ENCODE results near the gene IZUMO1R. TPM values are rescaled to one million over a fixed set of nuclear protein-coding genes. Genes with fewer than 3 reads are reported as not detected.

Gene IZUMO1R
- polyA plus RNA-seq, 1 of the 3 experiments (the other 2 are of a cell fraction): 0.43 TPM

GRCh38 chr11:94332814-94333213 lies 28.4 kb downstream of the IZUMO1R start:
- Histone ChIP-seq H3K9me3 (no peaks in the 10 kb centered on the region), H2AFZ (ENCODE audit: low read depth) (no peak overlapping the region), H4K20me1 (ENCODE audit: insufficient read depth) (no peaks in the 10 kb centered on the region), H3K4me3 (ENCODE audit: low read depth in 2 of 2, low read length in 1 of 2) (no peak overlapping the region), H3K4me2 (no peak overlapping the region), H3F3A (replicated peaks; ENCODE audit: insufficient read depth) (no peaks in the 10 kb centered on the region), H3K4me1 (ENCODE audit: control insufficient read depth in 1 of 2, insufficient read depth in 2 of 2, low read depth in 1 of 2, low read length in 1 of 2) (no peaks in the 10 kb centered on the region), H3K27me3 (ENCODE audit: insufficient read depth) (no peaks in the 10 kb centered on the region), H3K79me2 (ENCODE audit: insufficient read depth) (no peaks in the 10 kb centered on the region), H3K27ac (ENCODE audit: low read depth in 2 of 2, low read length in 1 of 2) (no peak overlapping the region), H3K9ac (no peak overlapping the region), H3K36me3 (replicated peaks in 1 of 2; ENCODE audit: control insufficient read depth in 1 of 2, insufficient read depth in 2 of 2, low read length in 1 of 2) (no peaks in the 10 kb centered on the region), H3K9me2 (no peaks in the 10 kb centered on the region)
- POLR2A ChIA-PET: no interaction called here
- DNase-seq: no peak
- no peak for TF ChIP-seq USF2 (IDR thresholded peaks at IDR 0.05; ENCODE audit: borderline replicate concordance, low read depth, low read length)
- no peak for TF ChIP-seq REST (IDR thresholded peaks at IDR 0.05; ENCODE audit: low read depth, low read length)
- TF ChIP-seq CTCF (IDR thresholded peaks at IDR 0.05): no peak
- no peak for TF ChIP-seq RXRA (IDR thresholded peaks at IDR 0.05; ENCODE audit: borderline replicate concordance, low read depth)
- TF ChIP-seq POLR2AphosphoS5 (IDR thresholded peaks at IDR 0.05; ENCODE audit: low read depth, low read length): no peak
- TF ChIP-seq RCOR1 (IDR thresholded peaks at IDR 0.05; ENCODE audit: low read length): no peak
- no peak for TF ChIP-seq EP300 (IDR thresholded peaks at IDR 0.05; ENCODE audit: borderline replicate concordance in 1 of 2, low read depth in 1 of 2, low read length in 1 of 2)
- TF ChIP-seq SIN3A (IDR thresholded peaks at IDR 0.05; ENCODE audit: borderline replicate concordance, low read depth, low read length): no peak
- CTCF ChIA-PET: interaction anchor here (1.8 kb wide), 1 partner anchor 11 kb away, joined by 5 read pairs; no protein-coding TSS in a partner anchor

- no peak overlapping the region for H3K4me3 ChIP-seq (ENCODE audit: low read depth in 2 of 2, low read length in 1 of 2)
- H3K9ac ChIP-seq: no peak overlapping the region
- no peaks in the 10 kb centered on the region for H4K20me1 ChIP-seq (ENCODE audit: insufficient read depth)
- POLR2A ChIA-PET: no interaction called here
- H3K9me2 ChIP-seq: no peaks in the 10 kb centered on the region
- no peak overlapping the region for H3K4me2 ChIP-seq
- 40% methylated on average over 6 of the region's 6 CpGs for WGBS (ENCODE audit: low lambda C conversion rate)
- H3K4me1 ChIP-seq (ENCODE audit: control insufficient read depth in 1 of 2, insufficient read depth in 2 of 2, low read depth in 1 of 2, low read length in 1 of 2): no peaks in the 10 kb centered on the region
- DNase-seq: no peak
- no peaks in the 10 kb centered on the region for H3K79me2 ChIP-seq (ENCODE audit: insufficient read depth)
- H3F3A ChIP-seq (replicated peaks; ENCODE audit: insufficient read depth): no peaks in the 10 kb centered on the region
- H3K36me3 ChIP-seq (replicated peaks in 1 of 2; ENCODE audit: control insufficient read depth in 1 of 2, insufficient read depth in 2 of 2, low read length in 1 of 2): no peaks in the 10 kb centered on the region
- H3K27ac ChIP-seq (ENCODE audit: low read depth in 2 of 2, low read length in 1 of 2): no peak overlapping the region
- H2AFZ ChIP-seq (ENCODE audit: low read depth): no peak overlapping the region
- H3K9me3 ChIP-seq: no peaks in the 10 kb centered on the region
- no peaks in the 10 kb centered on the region; the same call in 1 of the 2 replicates for H3K27me3 ChIP-seq (ENCODE audit: insufficient read depth)
- CTCF ChIA-PET: no interaction called here
- TF ChIP-seq GABPA (IDR thresholded peaks at IDR 0.05; ENCODE audit: low read depth) (no peak), NRF1 (IDR thresholded peaks at IDR 0.05; ENCODE audit: low read depth, low read length) (no peak), REST (IDR thresholded peaks at IDR 0.05; ENCODE audit: low read depth, low read length) (no peak), GATA2 (CRISPR knock-in tag; IDR thresholded peaks at IDR 0.05) (no peak), FOXJ3 (CRISPR knock-in tag; IDR thresholded peaks at IDR 0.05) (no peak), EP300 (IDR thresholded peaks at IDR 0.05; ENCODE audit: borderline replicate concordance in 1 of 2, low read depth in 1 of 2, low read length in 1 of 2) (no peak), RFX5 (IDR thresholded peaks at IDR 0.05; ENCODE audit: low read length) (no peak), NFIC (IDR thresholded peaks at IDR 0.05; ENCODE audit: borderline replicate concordance) (no peak), RCOR1 (IDR thresholded peaks at IDR 0.05; ENCODE audit: low read length) (no peak), IRF3 (IDR thresholded peaks at IDR 0.05; ENCODE audit: low read depth, low read length) (no peak), FOXM1 (IDR thresholded peaks at IDR 0.05; ENCODE audit: low read depth) (no peak)
Measured at GRCh38 chr11:94336033-94336432, 31.7 kb downstream of the IZUMO1R start.
